GM12878 (cell line): ENCODE measurements around the gene KDM4C. TPM values are rescaled to one million over a fixed set of nuclear protein-coding genes. Genes with fewer than 3 reads are reported as not detected.

Experiments
- ATAC-seq: fragments of 200-7000 bp; cut with Tn5 transposase; 3 replicates; pipeline ENCODE4 v1.9.1; 2020; ENCODE audit warnings: mild to moderate bottlenecking, moderate library complexity
- BruUV-seq: library from RNA; stranded (reverse); fragments of 400-500 nt; replicated peaks from 2 replicates; lab custom pipeline; 2021; lab: Mats Ljungman, UMichigan
- CTCF ChIA-PET: fragments of 300-600 bp; sonication (Branson Sonifier 250); formaldehyde crosslinking; extraction: SDS; loops from one replicate; lab custom pipeline; 2021; ENCODE audit warnings: inconsistent platforms; lab: Yijun Ruan, JAX
- POLR2A ChIA-PET: fragments of 350-600 bp; formaldehyde crosslinking; extraction: SDS; loops from one replicate; lab custom pipeline; 2021; ENCODE audit warnings: inconsistent platforms; lab: Charles Lee
- RAD21 ChIA-PET: fragments of 300-600 bp; sonication (Branson Sonifier 250); formaldehyde crosslinking; loops from one replicate; lab custom pipeline; 2023; ENCODE audit warnings: antibody characterized with exemption; ENCODE audit not compliant: unreplicated experiment; lab: Charles Lee
- SMC1A ChIA-PET: fragments of 300-600 bp; sonication (Branson Sonifier 250); formaldehyde crosslinking; loops from one replicate; lab custom pipeline; 2023; ENCODE audit not compliant: unreplicated experiment, uncharacterized antibody; lab: Charles Lee
- DNase-seq: peaks from one replicate; pipeline ENCODE4 v3.0.0-alpha.2; 2011; ENCODE audit warnings: low read depth, low spot score
- FAIRE-seq: peaks from 3 replicates; lab custom pipeline; 2011; peaks lifted over from hg19 to GRCh38; lab: Jason Lieb, UNC
- H2AFZ ChIP-seq: 2 replicates; pipeline ENCODE4 v1.6.0; 2011; ENCODE audit warnings: low read depth, low read length, control low read depth; ENCODE audit not compliant: control insufficient read depth
- H3K27ac ChIP-seq: 2 replicates; pipeline ENCODE4 v1.5.1; 2011; ENCODE audit warnings: control low read depth; ENCODE audit not compliant: control insufficient read depth, insufficient read depth
- H3K27me3 ChIP-seq, 2 experiments: replicated peaks in 1 of 2; 2 replicates each; pipeline versions ENCODE4 v1.6.0 to v1.6.1; 2011; ENCODE audit warnings: low read length in 1 of 2; ENCODE audit not compliant: control insufficient read depth in 2 of 2, insufficient read depth in 2 of 2
- H3K36me3 ChIP-seq, 2 experiments: 2 replicates each; pipeline ENCODE4 v1.5.1; 2011; ENCODE audit warnings: low read length in 1 of 2; ENCODE audit not compliant: control insufficient read depth in 2 of 2, insufficient read depth in 2 of 2
- H3K4me1 ChIP-seq: 2 replicates; pipeline ENCODE4 v1.6.1; 2011; ENCODE audit warnings: mild to moderate bottlenecking, low read length, moderate library complexity, mixed read lengths; ENCODE audit not compliant: control insufficient read depth, insufficient read depth
- H3K4me2 ChIP-seq: 2 replicates; pipeline ENCODE4 v1.6.0; 2011; ENCODE audit warnings: control low read depth; ENCODE audit not compliant: control insufficient read depth, insufficient read depth
- H3K4me3 ChIP-seq: fragments of 200-600 bp; sonication (generic); 2 replicates; pipeline ENCODE4 v1.5.1; 2016
- H3K79me2 ChIP-seq: 2 replicates; pipeline ENCODE4 v1.6.0; 2011; ENCODE audit warnings: low read length; ENCODE audit not compliant: control insufficient read depth, insufficient read depth
- H3K9ac ChIP-seq: 2 replicates; pipeline ENCODE4 v1.8.0; 2011; ENCODE audit warnings: low read length, control low read depth, mixed read lengths; ENCODE audit not compliant: control insufficient read depth, insufficient read depth
- H3K9me3 ChIP-seq: replicated peaks from 3 replicates; pipeline ENCODE4 v1.5.1; 2011; ENCODE audit warnings: mild to moderate bottlenecking, low read length; ENCODE audit not compliant: control insufficient read depth, insufficient read depth
- H4K20me1 ChIP-seq: 2 replicates; pipeline ENCODE4 v1.6.0; 2011; ENCODE audit not compliant: control insufficient read depth, insufficient read depth
- ASH2L ChIP-seq: fragments of 300-600, 200-600 bp; sonication (generic); IDR thresholded peaks from 2 replicates; pipeline ENCODE4 v1.6.1; 2017; ENCODE audit warnings: low read depth, mild to moderate bottlenecking, borderline replicate concordance
- CEBPB ChIP-seq, 2 experiments: fragments of 150-350 bp in 1 of 2; IDR thresholded peaks; 2 replicates each; pipeline ENCODE4 v1.6.1; 2012 to 2014; ENCODE audit warnings: low read depth in 2 of 2, low read length in 2 of 2, borderline replicate concordance in 1 of 2, inconsistent platforms in 1 of 2
- ESRRA ChIP-seq: IDR thresholded peaks from 2 replicates; pipeline ENCODE4 v1.6.1; 2012; ENCODE audit warnings: mild to moderate bottlenecking, low read length, improper control_type of control experiment
- HDAC6 ChIP-seq: fragments of 200-600 bp; sonication (generic); IDR thresholded peaks from one replicate; pipeline ENCODE4 v1.8.0; 2017; ENCODE audit warnings: antibody characterized with exemption; ENCODE audit not compliant: unreplicated experiment
- NFYB ChIP-seq: IDR thresholded peaks from 2 replicates; pipeline ENCODE4 v1.6.1; 2011; ENCODE audit warnings: low read depth, mild to moderate bottlenecking, low read length, improper control_type of control experiment, moderate library complexity; ENCODE audit not compliant: insufficient read depth
- NR2F1 ChIP-seq: fragments of 450-650 bp; conservative IDR thresholded peaks from 2 replicates; pipeline ENCODE4 v1.6.1; 2017; ENCODE audit warnings: mild to moderate bottlenecking
- STAT3 ChIP-seq: IDR thresholded peaks from 2 replicates; pipeline ENCODE4 v1.6.1; 2011; ENCODE audit warnings: low read depth, low read length, improper control_type of control experiment
- TAF1 ChIP-seq: IDR thresholded peaks from 2 replicates; pipeline ENCODE4 v1.6.1; 2011; ENCODE audit warnings: mild to moderate bottlenecking, low read depth, low read length, borderline replicate concordance
- WGBS: methylation state at CpG from one replicate; pipeline ENCODE4 v1.1.6; 2016; ENCODE audit warnings: low lambda C conversion rate; ENCODE audit not compliant: insufficient replicate concordance, insufficient coverage; ENCODE audit errors: missing lambda C conversion rate; 5-methylcytosine and 5-hydroxymethylcytosine counted together
- in situ Hi-C: fragments of 300-500 bp; cut with MboI; formaldehyde crosslinking; loops from 9 replicates; pipeline ENCODE4 v1.14.3; 2018; ENCODE audit warnings: mixed read lengths
- intact Hi-C: fragments of 100-400 bp; cut with micrococcal nuclease; formaldehyde crosslinking; loops from one replicate; pipeline ENCODE4 v1.14.2; 2022; ENCODE audit not compliant: unreplicated experiment
- polyA plus RNA-seq, 11 experiments: library from polyadenylated mRNA; depleted of rRNA in 4 of 11; unstranded in 6 of 11; stranded (reverse) in 5 of 11; fragments of >200 nt; fragmentation: Nextera tagmentation in 4 of 11; fragmentation: Illumina TruSeq in 1 of 11; extraction: Ambion mirVana in 4 of 11; extraction: Trizol in 1 of 11; gene quantifications; 1 replicate in 1 of 11; 2 replicates in 10 of 11; pipeline versions ENCODE4 v1.2.1 to v1.2.3, GENCODE V29; 2011 to 2016; ENCODE audit warnings: inconsistent platforms in 2 of 11, missing spikeins in 2 of 11, low read depth in 1 of 11
- total RNA-seq, 4 experiments: library from RNA; depleted of rRNA in 3 of 4; stranded (reverse); fragments of >200 nt in 3 of 4; fragmentation: Illumina TruSeq in 1 of 4; extraction: Trizol in 1 of 4; gene quantifications; 2 replicates each; pipeline versions ENCODE4 v1.2.1 to v1.2.3, GENCODE V29; 2013 to 2021
- TF ChIP-seq, protein P1 (sequence below): fragments of 450-650 bp; formaldehyde crosslinking; IDR thresholded peaks from 2 replicates; pipeline ENCODE4 v1.5.0; 2022; ENCODE audit warnings: mild to moderate bottlenecking, missing genetic modification characterization
- TF ChIP-seq, protein P2 (sequence below): IDR thresholded peaks from 2 replicates; pipeline ENCODE4 v1.6.1; 2012; ENCODE audit warnings: mild to moderate bottlenecking, low read depth, low read length

KDM4C gene
- total and polyA plus RNA-seq, 10 of the 15 experiments (the other 5 are each of a cell fraction or from before 2014, with no cell fraction given) = 6.8 to 41.2 (median 20.1) TPM

DNA sequence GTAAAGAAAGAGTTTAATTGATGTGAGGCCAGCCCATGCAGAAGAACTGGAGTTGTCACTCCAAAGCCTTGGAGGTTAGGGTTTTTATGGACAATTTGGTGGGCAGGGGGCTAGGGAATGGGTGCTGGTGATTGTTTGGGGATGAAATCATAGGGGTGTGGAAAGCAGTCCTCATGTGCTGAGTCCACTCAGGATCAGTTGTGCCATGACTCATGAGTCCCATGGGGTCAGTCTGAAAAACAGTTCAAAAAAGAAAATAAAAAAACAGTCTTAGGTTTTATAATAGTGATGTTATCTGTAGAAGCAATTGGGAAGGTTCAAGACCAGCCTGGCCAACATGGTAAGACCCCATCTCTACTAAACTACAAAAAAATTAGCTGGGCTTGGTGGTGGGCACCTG is 162.3 kb downstream of the KDM4C start:
- FAIRE-seq (no peak), DNase-seq (no peak), ATAC-seq (no peak)
- POLR2A ChIA-PET = no interaction called here
- no peak overlapping the region for H2AFZ ChIP-seq
- H3K27ac ChIP-seq = no peak overlapping the region
- no TSS peak for BruUV-seq
- no peaks in the 10 kb centered on the region; the same call in 1 of the 3 replicates for H3K9me3 ChIP-seq
- H4K20me1 ChIP-seq = peaks cover 3% of the 10 kb centered on the region
- CTCF ChIA-PET = no interaction called here
- H3K4me1 ChIP-seq = peaks cover 28% of the 10 kb centered on the region
- no peak overlapping the region for H3K9ac ChIP-seq
- no peak overlapping the region for H3K4me2 ChIP-seq
- H3K4me3 ChIP-seq = no peak overlapping the region
- no peak for TF ChIP-seq HDAC6
- intact Hi-C loops (no loop called here), in situ Hi-C loops (loop anchor here (25.0 kb wide), 2 partner anchors 617 to 867 kb away; partner anchors contain the start of gene DMAC1)
- no peaks in the 10 kb centered on the region for H3K36me3 ChIP-seq
- H3K79me2 ChIP-seq = peaks cover 3% of the 10 kb centered on the region
- no peaks in the 10 kb centered on the region for H3K27me3 ChIP-seq
- RAD21 ChIA-PET = no interaction called here
- SMC1A ChIA-PET = no interaction called here

DNA sequence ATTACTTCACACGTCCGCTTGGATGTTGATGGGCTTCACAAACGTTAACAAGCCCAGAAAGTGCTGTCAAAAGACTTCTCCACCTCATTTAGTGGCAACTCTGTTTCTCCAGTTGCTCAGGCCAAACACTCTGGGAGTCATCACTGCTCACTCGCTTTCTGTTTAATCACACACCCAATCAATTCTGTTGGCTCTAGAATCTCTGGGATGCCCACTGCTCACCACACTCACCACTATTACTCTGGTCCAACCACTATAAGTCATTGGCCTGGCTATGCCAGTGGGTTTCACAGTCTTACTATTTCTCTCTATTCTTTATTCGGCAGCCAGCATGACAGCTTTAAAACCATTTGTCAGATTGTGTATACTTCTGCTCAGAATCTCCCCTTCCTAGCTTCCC is 163.5 kb downstream of the KDM4C start:
- ChIA-PET CTCF (interaction anchor here (0.6 to 1.2 kb wide), 2 partner anchors 11 to 12 kb away, joined by 3 to 4 read pairs; no protein-coding TSS in a partner anchor), POLR2A (no interaction called here), SMC1A (no interaction called here), RAD21 (no interaction called here)
- no peaks in the 10 kb centered on the region for H3K36me3 ChIP-seq
- in situ Hi-C loops = loop anchor here (25.0 kb wide), 2 partner anchors 616 to 866 kb away; partner anchors contain the start of gene DMAC1
- peak overlapping the region; percentile 7; the same call in 1 of the 2 replicates for H3K4me2 ChIP-seq
- ATAC-seq = no peak
- 90% methylated on average over 5 of the region's 5 CpGs for WGBS
- no peaks in the 10 kb centered on the region; the same call in 1 of the 3 replicates for H3K9me3 ChIP-seq
- no peaks in the 10 kb centered on the region for H3K27me3 ChIP-seq
- no peak for FAIRE-seq
- peaks cover 3% of the 10 kb centered on the region for H4K20me1 ChIP-seq
- peaks cover 3% of the 10 kb centered on the region for H3K79me2 ChIP-seq
- H3K9ac ChIP-seq = no peak overlapping the region
- H3K4me3 ChIP-seq = no peak overlapping the region; the same call in 1 of the 2 replicates
- no peak overlapping the region for H2AFZ ChIP-seq
- BruUV-seq = no TSS peak
- DNase-seq = no peak
- H3K4me1 ChIP-seq = peaks cover 28% of the 10 kb centered on the region
- H3K27ac ChIP-seq = no peak overlapping the region
- intact Hi-C loops = no loop called here
- TF ChIP-seq CEBPB (IDR thresholded peaks at IDR 0.05; ENCODE audit: borderline replicate concordance in 1 of 2, low read depth in 2 of 2, low read length in 2 of 2) (no peak), ASH2L (no peak), STAT3 (no peak), NR2F1 (no peak), ESRRA (no peak), NFYB (no peak), TAF1 (no peak)
- TF ChIP-seq, protein P1, sequence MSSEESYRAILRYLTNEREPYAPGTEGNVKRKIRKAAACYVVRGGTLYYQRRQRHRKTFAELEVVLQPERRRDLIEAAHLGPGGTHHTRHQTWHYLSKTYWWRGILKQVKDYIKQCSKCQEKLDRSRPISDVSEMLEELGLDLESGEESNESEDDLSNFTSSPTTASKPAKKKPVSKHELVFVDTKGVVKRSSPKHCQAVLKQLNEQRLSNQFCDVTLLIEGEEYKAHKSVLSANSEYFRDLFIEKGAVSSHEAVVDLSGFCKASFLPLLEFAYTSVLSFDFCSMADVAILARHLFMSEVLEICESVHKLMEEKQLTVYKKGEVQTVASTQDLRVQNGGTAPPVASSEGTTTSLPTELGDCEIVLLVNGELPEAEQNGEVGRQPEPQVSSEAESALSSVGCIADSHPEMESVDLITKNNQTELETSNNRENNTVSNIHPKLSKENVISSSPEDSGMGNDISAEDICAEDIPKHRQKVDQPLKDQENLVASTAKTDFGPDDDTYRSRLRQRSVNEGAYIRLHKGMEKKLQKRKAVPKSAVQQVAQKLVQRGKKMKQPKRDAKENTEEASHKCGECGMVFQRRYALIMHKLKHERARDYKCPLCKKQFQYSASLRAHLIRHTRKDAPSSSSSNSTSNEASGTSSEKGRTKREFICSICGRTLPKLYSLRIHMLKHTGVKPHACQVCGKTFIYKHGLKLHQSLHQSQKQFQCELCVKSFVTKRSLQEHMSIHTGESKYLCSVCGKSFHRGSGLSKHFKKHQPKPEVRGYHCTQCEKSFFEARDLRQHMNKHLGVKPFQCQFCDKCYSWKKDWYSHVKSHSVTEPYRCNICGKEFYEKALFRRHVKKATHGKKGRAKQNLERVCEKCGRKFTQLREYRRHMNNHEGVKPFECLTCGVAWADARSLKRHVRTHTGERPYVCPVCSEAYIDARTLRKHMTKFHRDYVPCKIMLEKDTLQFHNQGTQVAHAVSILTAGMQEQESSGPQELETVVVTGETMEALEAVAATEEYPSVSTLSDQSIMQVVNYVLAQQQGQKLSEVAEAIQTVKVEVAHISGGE (CRISPR knock-in tag) = no peak
- TF ChIP-seq, protein P2, sequence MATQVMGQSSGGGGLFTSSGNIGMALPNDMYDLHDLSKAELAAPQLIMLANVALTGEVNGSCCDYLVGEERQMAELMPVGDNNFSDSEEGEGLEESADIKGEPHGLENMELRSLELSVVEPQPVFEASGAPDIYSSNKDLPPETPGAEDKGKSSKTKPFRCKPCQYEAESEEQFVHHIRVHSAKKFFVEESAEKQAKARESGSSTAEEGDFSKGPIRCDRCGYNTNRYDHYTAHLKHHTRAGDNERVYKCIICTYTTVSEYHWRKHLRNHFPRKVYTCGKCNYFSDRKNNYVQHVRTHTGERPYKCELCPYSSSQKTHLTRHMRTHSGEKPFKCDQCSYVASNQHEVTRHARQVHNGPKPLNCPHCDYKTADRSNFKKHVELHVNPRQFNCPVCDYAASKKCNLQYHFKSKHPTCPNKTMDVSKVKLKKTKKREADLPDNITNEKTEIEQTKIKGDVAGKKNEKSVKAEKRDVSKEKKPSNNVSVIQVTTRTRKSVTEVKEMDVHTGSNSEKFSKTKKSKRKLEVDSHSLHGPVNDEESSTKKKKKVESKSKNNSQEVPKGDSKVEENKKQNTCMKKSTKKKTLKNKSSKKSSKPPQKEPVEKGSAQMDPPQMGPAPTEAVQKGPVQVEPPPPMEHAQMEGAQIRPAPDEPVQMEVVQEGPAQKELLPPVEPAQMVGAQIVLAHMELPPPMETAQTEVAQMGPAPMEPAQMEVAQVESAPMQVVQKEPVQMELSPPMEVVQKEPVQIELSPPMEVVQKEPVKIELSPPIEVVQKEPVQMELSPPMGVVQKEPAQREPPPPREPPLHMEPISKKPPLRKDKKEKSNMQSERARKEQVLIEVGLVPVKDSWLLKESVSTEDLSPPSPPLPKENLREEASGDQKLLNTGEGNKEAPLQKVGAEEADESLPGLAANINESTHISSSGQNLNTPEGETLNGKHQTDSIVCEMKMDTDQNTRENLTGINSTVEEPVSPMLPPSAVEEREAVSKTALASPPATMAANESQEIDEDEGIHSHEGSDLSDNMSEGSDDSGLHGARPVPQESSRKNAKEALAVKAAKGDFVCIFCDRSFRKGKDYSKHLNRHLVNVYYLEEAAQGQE = no peak
